Measurements from ENCODE around the gene KRTAP2-1.

GRCh38 chr17:41064301-41064700 is 17.2 kb upstream of the KRTAP2-1 start:
- TF ChIP-seq POLR2AphosphoS5 (IDR thresholded peaks at IDR 0.05; ENCODE audit: borderline replicate concordance, low read depth, low read length), result no peak
- TF ChIP-seq FOXP2 (optimal IDR thresholded peaks at IDR 0.05; ENCODE audit: control extremely low read depth, extremely low read length, insufficient read depth), result no peak
